H7 (cell line): ENCODE results near the gene UBALD2. TPM values are rescaled to one million over a fixed set of nuclear protein-coding genes. Genes with fewer than 3 reads are reported as not detected.
"Not testable (repeated sequence)": the region's sequence is repeated elsewhere in the genome, so short reads cannot be mapped to it uniquely, and the experiment has no call there.

Experiments
- DNase-seq: peaks from one replicate; pipeline ENCODE4 v3.0.0; 2012
- H3K27me3 ChIP-seq: 2 replicates; pipeline ENCODE4 v1.6.0; 2011; ENCODE audit warnings: mild to moderate bottlenecking, low read length; ENCODE audit not compliant: control insufficient read depth, insufficient read depth
- H3K36me3 ChIP-seq: replicated peaks from 2 replicates; pipeline ENCODE4 v1.5.1; 2011; ENCODE audit warnings: low read length; ENCODE audit not compliant: control insufficient read depth, insufficient read depth
- H3K4me3 ChIP-seq: 2 replicates; pipeline ENCODE4 v1.5.1; 2011; ENCODE audit warnings: low read depth, mild to moderate bottlenecking, control low read depth, low read length, moderate library complexity; ENCODE audit not compliant: insufficient read depth
- total RNA-seq: library from RNA; depleted of rRNA; stranded (reverse); fragments of >200 nt; shearing (Covaris generic); gene quantifications from 2 replicates; pipeline ENCODE4 v1.2.3, GENCODE V29; 2014; rRNA removed

UBALD2 gene
- total RNA-seq, 1 experiment from 2014 or later = 24.8 TPM

DNA sequence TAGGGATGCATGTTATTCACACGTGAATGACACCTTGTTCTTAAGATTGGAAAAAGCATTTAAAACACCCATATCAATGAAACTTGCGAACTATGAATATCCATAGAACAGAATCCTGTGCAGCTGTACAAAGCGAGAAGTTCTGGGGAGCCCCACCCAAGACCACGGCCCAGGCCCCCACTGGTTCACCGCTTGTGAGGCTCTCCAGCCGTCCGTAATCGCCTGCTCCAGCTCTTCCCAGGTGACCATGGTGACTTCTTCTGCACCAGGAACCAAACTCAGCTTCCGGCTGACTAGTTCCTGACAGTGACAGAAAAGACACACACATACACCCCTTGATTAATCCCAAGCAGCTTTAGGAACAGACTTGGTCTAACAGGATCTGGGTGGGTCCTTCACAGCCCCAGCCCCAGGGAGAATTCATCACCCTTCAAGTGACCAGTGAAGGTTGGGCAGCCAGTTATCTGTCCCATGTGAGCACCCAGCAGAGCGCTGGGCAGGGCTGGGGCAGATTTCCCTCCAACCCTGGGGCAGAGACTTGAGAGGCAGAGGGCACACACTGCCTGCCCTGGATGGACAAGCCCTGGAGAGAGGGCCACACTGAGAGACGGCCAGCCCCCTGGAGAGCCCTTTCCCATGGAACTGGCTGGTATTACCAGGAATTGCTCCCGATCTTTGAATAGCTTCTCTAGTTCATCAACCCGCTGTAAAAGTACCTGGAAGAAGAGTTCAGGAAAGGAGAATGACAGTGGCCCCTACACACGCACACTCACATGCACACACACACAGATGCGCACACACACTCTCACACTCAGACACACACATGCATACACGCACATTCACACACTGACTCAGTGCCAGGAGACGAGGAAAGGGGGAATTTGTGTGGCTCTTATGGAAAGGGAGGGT, 39.3 kb downstream of the UBALD2 start:
- DNase-seq = peak; percentile 33
- no peaks in the 10 kb centered on the region for H3K27me3 ChIP-seq
- H3K4me3 ChIP-seq = no peak overlapping the region
- H3K36me3 ChIP-seq = no peaks in the 10 kb centered on the region

DNA sequence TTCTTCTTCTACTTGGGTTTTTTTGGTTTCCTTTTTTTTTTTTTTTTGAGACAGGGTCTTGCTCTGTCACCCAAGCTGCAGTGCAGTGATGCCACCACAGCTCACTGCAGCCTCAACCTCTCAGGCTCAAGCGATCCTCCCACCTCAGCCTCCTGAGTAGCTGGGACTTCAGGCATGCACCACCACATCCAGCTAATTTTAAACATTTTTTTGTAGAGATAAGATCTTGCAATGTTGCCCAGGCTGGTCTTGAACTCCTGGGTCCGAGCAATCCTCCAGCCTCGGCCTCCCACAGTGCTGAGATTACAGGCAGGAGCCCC, 39.9 kb downstream of the UBALD2 start:
- H3K27me3 ChIP-seq, H3K36me3 ChIP-seq, DNase-seq, H3K4me3 ChIP-seq: not testable (repeated sequence)

DNA sequence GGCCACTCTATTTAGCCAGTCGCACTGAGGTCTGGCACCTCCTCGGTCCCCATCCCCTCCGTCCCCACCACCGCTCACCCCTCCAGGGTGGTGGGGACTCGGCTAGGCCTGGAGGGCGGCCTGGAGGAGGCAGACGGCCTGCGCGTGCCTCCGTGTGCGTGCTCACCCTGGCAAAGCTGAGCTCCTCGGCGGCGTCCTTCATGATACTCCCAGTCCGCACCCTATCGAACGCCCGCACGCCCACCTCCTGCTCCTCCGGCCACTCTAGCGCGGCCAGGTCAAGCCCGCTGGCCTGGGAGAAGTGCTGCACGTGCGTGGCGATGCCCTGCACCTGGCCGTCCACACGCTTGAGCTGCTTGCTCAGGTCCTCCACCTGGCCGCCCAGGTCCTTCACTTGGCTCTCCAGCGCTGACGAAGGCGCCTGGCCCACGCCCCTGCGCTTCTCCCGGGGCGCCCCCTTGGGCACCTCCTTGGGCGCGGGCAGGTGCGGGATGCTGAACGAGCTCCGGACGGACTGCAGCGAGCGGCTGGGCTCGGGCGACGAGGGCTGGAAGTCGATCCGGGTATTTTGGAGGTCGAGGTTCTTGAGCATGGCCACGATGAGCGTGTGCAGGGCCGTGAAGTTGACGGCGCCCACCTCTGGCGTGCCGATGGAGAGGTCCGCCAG, 42.3 kb downstream of the UBALD2 start:
- Histone ChIP-seq H3K36me3 (peaks cover 3% of the 10 kb centered on the region), H3K27me3 (no peaks in the 10 kb centered on the region), H3K4me3 (no peak overlapping the region)
- peak; percentile 54 for DNase-seq

DNA sequence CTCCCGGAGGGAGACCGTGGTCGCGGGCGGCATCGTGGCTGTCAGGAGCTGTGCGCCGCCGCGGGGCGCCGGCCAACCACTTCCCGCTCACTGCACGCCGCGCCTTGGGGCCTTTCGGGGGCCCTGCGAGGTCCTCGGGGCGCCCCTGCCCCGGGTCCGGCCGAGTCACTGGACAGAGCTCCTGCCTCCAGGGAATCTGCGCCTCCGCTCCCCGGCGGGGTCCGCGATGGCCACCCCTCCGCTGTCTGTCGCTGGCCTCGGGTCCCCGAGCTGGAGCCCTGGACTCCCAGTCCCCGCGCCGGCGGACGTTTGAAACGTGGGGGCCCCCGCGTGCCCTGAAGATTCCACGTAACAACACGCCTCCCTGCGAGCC, 42.8 kb downstream of the UBALD2 start, which contains the start of gene QRICH2:
Gene QRICH2, minus strand, starts transcription at position 311 of the 373 bp plus-strand sequence. Its CDS starts 278 bp downstream, at position 33.
- DNase-seq = no peak
- Histone ChIP-seq H3K4me3 (no peak within 1 kb of the TSS), H3K27me3 (no peaks in the 10 kb centered on the region), H3K36me3 (peaks cover 4% of the 10 kb centered on the region)

DNA sequence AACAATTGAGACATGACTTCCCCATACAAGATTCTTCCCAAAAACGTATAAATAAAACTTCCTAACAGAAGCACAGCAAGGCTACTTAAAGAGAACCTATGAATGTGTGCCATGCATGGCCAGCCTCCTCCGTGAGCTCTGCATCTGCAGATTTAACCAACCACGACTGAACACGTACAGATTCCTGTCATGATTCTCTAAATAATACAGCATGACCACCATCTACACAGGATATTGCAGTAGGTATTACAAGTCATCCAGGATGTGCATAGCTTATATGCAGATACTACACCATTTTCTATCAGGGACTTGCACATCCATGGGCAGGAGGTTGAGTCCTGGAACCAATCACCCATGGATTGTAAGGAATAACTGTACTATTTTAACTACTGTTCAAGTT, 44.3 kb downstream of the UBALD2 start:
- DNase-seq = no peak
- peaks cover 6% of the 10 kb centered on the region for H3K36me3 ChIP-seq
- no peaks in the 10 kb centered on the region for H3K27me3 ChIP-seq
- no peak overlapping the region for H3K4me3 ChIP-seq

DNA sequence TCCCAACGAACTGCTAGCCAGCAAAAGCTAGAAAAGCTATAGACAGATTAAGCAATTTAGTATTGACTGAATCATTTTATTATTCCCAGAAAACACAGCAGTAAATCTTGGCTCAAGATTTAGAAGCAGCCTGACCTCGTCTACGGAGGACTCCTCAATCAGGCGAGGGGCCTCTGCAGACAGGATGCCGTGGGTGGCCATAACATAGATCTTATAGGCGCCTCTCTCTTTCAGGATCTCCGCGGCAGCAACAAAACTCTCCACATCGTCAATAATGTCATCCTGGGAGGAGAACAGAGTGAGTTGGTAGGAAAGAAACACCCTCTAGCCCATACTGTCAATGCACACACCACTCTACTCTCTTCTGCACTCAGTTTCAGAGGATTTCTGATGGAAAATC, 47.6 kb downstream of the UBALD2 start:
- Histone ChIP-seq H3K36me3 (peaks cover 9% of the 10 kb centered on the region), H3K4me3 (no peak overlapping the region), H3K27me3 (no peaks in the 10 kb centered on the region)
- no peak for DNase-seq

DNA sequence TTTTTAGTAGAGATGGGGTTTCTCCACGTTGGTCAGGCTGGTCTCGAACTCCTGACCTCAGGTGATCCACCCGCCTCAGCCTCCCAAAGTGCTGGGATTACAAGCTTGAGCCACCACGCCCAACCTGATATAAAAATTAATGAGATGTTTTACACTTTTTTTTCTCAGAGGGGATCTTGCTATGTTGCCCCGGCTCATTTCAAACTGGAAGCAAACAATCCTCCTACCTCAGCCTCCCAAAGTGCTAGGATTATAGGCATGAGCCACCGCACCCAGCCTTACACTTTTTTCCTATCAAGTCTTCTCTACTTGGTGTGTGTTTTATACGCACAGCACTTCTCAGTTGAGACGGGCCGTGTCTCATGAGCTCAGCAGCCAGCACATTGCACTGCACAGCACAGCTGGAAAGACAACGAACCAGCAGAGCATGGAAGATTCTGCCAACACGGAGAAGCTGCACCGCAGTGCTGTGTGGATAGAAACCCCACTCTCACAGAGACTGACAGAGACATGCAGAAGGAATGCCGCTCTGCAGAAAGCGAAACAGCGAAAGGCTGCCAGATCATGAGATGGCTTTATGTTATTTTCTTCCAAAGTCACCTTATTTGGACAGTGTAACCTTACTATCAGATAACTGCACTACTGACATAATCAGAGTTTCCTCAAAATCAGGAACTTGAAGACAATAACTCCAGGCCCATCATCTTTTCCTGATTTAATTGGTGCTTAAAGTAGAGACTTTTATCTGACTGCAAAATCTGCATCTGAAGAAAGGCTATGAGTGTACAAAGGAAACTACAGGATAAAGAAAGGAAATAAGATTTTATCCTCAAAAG, 49.5 kb downstream of the UBALD2 start:
- H3K4me3 ChIP-seq = no peak overlapping the region
- no peaks in the 10 kb centered on the region for H3K27me3 ChIP-seq
- peaks cover 9% of the 10 kb centered on the region for H3K36me3 ChIP-seq
- DNase-seq = no peak

DNA sequence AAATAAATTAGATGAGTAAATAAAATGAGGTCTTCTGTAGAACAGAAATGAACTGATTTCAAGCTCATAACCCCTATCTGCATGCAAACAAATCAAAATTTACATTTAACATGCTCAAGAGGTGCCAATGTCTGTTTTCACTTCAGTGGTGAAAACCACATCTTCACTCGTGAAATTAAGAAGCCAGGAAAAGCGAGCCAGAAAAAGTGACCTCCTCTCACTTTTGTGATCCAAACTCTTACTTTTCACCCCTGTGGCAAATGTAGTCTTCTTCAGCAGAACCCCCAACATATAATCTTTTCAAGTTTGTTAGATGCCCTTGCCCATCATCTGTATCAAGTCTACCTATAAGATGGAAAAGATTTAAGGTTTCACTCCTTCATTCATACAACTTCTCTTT, 52.4 kb downstream of the UBALD2 start:
- Histone ChIP-seq H3K27me3 (no peaks in the 10 kb centered on the region), H3K36me3 (peaks cover 6% of the 10 kb centered on the region), H3K4me3 (no peak overlapping the region)
- DNase-seq = no peak

DNA sequence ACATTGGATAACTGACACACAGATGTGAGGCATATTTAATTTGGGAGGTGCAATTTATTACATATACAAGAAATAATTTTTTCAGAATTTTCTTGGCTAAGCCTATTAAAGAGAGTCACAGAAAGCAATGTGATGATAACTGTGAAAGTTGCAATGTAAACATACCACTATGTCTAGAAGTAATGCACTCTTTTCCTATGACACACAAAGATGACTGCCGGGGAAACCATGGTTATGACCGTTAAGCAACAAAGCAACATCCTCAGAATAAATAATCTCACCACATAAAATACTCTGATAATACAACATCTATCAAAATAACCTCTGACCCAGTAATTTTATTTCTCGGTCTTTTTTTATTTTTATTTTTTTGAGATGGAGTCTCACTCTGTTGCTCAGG, 53.4 kb downstream of the UBALD2 start:
- Histone ChIP-seq H3K27me3 (no peaks in the 10 kb centered on the region), H3K4me3 (no peak overlapping the region), H3K36me3 (peaks cover 4% of the 10 kb centered on the region)
- DNase-seq = no peak

Other genes starting within 250 kb of the UBALD2 start
- gene EVPL, start 238.0 kb upstream of the UBALD2 start, total RNA-seq = 0.26 TPM in 1 of 2 replicates, not detected in the other
- gene SRP68, start 192.8 kb upstream of the UBALD2 start, total RNA-seq = 31.4 and 33.4 TPM in 2 replicates
- 1.8 and 2.0 TPM in 2 replicates for gene GALR2, start 190.6 kb upstream of the UBALD2 start, total RNA-seq
- 0.48 and 0.59 TPM in 2 replicates for gene ZACN, start 186.2 kb upstream of the UBALD2 start, total RNA-seq
- gene EXOC7, start 161.6 kb upstream of the UBALD2 start, total RNA-seq = 80.3 and 87.7 TPM in 2 replicates
- gene FOXJ1, start 124.1 kb upstream of the UBALD2 start, total RNA-seq = 2.0 and 3.3 TPM in 2 replicates
- gene RNF157, start 24.9 kb upstream of the UBALD2 start, total RNA-seq = 4.2 and 5.6 TPM in 2 replicates
- gene QRICH2, start 42.9 kb downstream of the UBALD2 start, total RNA-seq = 0.70 and 1.1 TPM in 2 replicates
- 51.9 and 56.8 TPM in 2 replicates for gene PRPSAP1, start 88.6 kb downstream of the UBALD2 start, total RNA-seq
- 1.9 and 4.8 TPM in 2 replicates for gene SPHK1, start 119.3 kb downstream of the UBALD2 start, total RNA-seq
- 52.2 and 58.7 TPM in 2 replicates for gene UBE2O, start 187.8 kb downstream of the UBALD2 start, total RNA-seq
- 0.17 TPM in 1 of 2 replicates, not detected in the other for gene AANAT, start 202.3 kb downstream of the UBALD2 start, total RNA-seq
- 23.0 and 34.3 TPM in 2 replicates for gene RHBDF2, start 236.1 kb downstream of the UBALD2 start, total RNA-seq